Measurements from ENCODE around the gene NIN.

GRCh38 chr14:50670196-50670865 lies 160.6 kb downstream of the NIN start:
- TF ChIP-seq CTCF (conservative IDR thresholded peaks at IDR 0.05 in 1 of 2, IDR thresholded peaks at IDR 0.05 in 1 of 2; ENCODE audit: low read depth in 1 of 2, low read length in 2 of 2) (no peak), EZH2 (IDR thresholded peaks at IDR 0.05; ENCODE audit: low read length, missing control alignments) (no peak)
